GM23248 (cell line): ENCODE data around the gene TTC13. TPM values are rescaled to one million over a fixed set of nuclear protein-coding genes. Genes with fewer than 3 reads are reported as not detected.

Experiments used
- DNase-seq: peaks from one replicate; pipeline ENCODE4 v3.0.0-alpha.2; 2015
- H2AFZ ChIP-seq: fragments of 200-600 bp; sonication (generic); 2 replicates; pipeline ENCODE4 v1.6.1; 2016; ENCODE audit warnings: antibody characterized with exemption
- H3F3A ChIP-seq: fragments of 200-600 bp; sonication (generic); 2 replicates; pipeline ENCODE4 v1.6.1; 2016; ENCODE audit warnings: mild to moderate bottlenecking, antibody characterized with exemption, mixed run types; ENCODE audit not compliant: insufficient read depth
- H3K27ac ChIP-seq: fragments of 200-600 bp; sonication (generic); 2 replicates; pipeline ENCODE4 v1.5.1; 2016; ENCODE audit warnings: mild to moderate bottlenecking
- H3K27me3 ChIP-seq: fragments of 200-600 bp; sonication (generic); replicated peaks from 2 replicates; pipeline ENCODE4 v1.6.1; 2016; ENCODE audit warnings: mild to moderate bottlenecking; ENCODE audit not compliant: insufficient read depth
- H3K36me3 ChIP-seq: fragments of 200-600 bp; sonication (generic); 2 replicates; pipeline ENCODE4 v1.6.1; 2016; ENCODE audit warnings: low read depth, mild to moderate bottlenecking
- H3K4me1 ChIP-seq: fragments of 200-600 bp; sonication (generic); 2 replicates; pipeline ENCODE4 v1.6.1; 2016; ENCODE audit warnings: mild to moderate bottlenecking; ENCODE audit not compliant: insufficient read depth
- H3K4me2 ChIP-seq: fragments of 200-600 bp; sonication (generic); one replicate; pipeline ENCODE4 v1.6.1; 2016; ENCODE audit warnings: mild to moderate bottlenecking; ENCODE audit not compliant: unreplicated experiment
- H3K4me3 ChIP-seq: fragments of 200-600 bp; sonication (generic); 2 replicates; pipeline ENCODE4 v1.5.1; 2016; ENCODE audit warnings: mild to moderate bottlenecking
- H3K79me2 ChIP-seq: fragments of 200-600 bp; sonication (generic); 2 replicates; pipeline ENCODE4 v1.6.1; 2016; ENCODE audit warnings: mild to moderate bottlenecking; ENCODE audit not compliant: insufficient read depth
- H3K9ac ChIP-seq: fragments of 200-600 bp; sonication (generic); 2 replicates; pipeline ENCODE4 v1.6.1; 2016; ENCODE audit warnings: mild to moderate bottlenecking
- H3K9me2 ChIP-seq: fragments of 200-600 bp; sonication (generic); 2 replicates; pipeline ENCODE4 v1.6.1; 2016; ENCODE audit warnings: mixed run types, mild to moderate bottlenecking, moderate library complexity; ENCODE audit not compliant: insufficient read depth
- H3K9me3 ChIP-seq: fragments of 200-600 bp; sonication (generic); one replicate; pipeline ENCODE4 v1.6.1; 2017; ENCODE audit warnings: low read depth
- H4K20me1 ChIP-seq: fragments of 200-600 bp; sonication (generic); 2 replicates; pipeline ENCODE4 v1.6.0; 2016; ENCODE audit not compliant: insufficient read depth
- EZH2 ChIP-seq: fragments of 200-600 bp; sonication (generic); IDR thresholded peaks from 2 replicates; pipeline ENCODE4 v1.6.1; 2018; ENCODE audit warnings: antibody characterized with exemption, mild to moderate bottlenecking; ENCODE audit not compliant: insufficient read depth, poor library complexity, severe bottlenecking
- EZH2phosphoT487 ChIP-seq: fragments of 200-600 bp; sonication (generic); IDR thresholded peaks from 2 replicates; pipeline ENCODE4 v1.6.1; 2018; ENCODE audit warnings: antibody characterized with exemption, moderate library complexity, mild to moderate bottlenecking, low read depth; ENCODE audit not compliant: insufficient read depth
- WGBS, 2 experiments: methylation state at CpG; one replicate each; pipeline ENCODE4 v1.1.6; 2015 to 2017; ENCODE audit warnings: low lambda C conversion rate in 2 of 2, low coverage in 1 of 2; ENCODE audit errors: missing lambda C conversion rate in 2 of 2; 5-methylcytosine and 5-hydroxymethylcytosine counted together
- in situ Hi-C: fragments of 300-500 bp; cut with MboI; formaldehyde crosslinking; loops from 2 replicates; pipeline ENCODE4 v1.15.0; 2020
- polyA plus RNA-seq: library from polyadenylated mRNA; unstranded; fragments of >200 nt; fragmentation: Nextera tagmentation; extraction: Ambion mirVana; gene quantifications from 2 replicates; pipeline ENCODE4 v1.2.1, GENCODE V29; 2016
- total RNA-seq: library from RNA; depleted of rRNA; stranded (reverse); fragments of >200 nt; shearing (Covaris generic); gene quantifications from 2 replicates; pipeline ENCODE4 v1.2.3, GENCODE V29; 2014

Gene TTC13
- total and polyA plus RNA-seq, 2 experiments from 2014 or later: 9.1 to 11.1 TPM

DNA sequence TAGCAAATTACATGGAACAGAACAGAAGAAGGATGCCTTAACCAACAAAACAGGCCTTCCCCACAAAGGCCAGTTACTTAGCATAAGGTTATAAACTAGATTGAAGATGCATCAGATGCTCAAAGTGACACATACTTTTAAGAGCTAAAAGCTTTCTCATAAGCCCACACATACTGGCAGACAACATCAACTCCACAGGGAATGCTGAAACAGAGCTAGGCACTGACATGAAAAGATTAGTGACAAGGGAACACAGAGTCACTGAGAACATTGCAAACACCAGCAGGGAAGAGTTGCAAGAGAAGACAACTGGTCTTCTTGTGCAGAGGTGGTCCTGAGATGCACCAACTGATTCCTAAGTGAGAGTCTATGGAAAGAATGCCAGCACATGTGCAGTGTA, 6.9 kb downstream of the TTC13 start:
- no peak overlapping the region for H3K9ac ChIP-seq
- no peaks in the 10 kb centered on the region for H3K36me3 ChIP-seq
- H3K79me2 ChIP-seq: 0 out of 2 replicates have a peak, but pooled peaks cover 2% of the 10 kb centered on the region
- no peak overlapping the region for H3K27ac ChIP-seq
- peaks cover 5% of the 10 kb centered on the region; the same call in 1 of the 2 replicates for H3F3A ChIP-seq
- in situ Hi-C loops: no loop called here
- no peaks in the 10 kb centered on the region for H3K27me3 ChIP-seq
- peak; percentile 8 for DNase-seq
- H3K9me3 ChIP-seq: no peaks in the 10 kb centered on the region
- H3K9me2 ChIP-seq: peaks cover 4% of the 10 kb centered on the region; the same call in 1 of the 2 replicates
- 0 out of 2 replicates have a peak, but pooled peaks cover 9% of the 10 kb centered on the region for H3K4me1 ChIP-seq
- no peaks in the 10 kb centered on the region for H4K20me1 ChIP-seq
- H2AFZ ChIP-seq: no peak overlapping the region
- no peak overlapping the region for H3K4me2 ChIP-seq
- H3K4me3 ChIP-seq: no peak overlapping the region
- TF ChIP-seq EZH2: no peak
- TF ChIP-seq EZH2phosphoT487: no peak

DNA sequence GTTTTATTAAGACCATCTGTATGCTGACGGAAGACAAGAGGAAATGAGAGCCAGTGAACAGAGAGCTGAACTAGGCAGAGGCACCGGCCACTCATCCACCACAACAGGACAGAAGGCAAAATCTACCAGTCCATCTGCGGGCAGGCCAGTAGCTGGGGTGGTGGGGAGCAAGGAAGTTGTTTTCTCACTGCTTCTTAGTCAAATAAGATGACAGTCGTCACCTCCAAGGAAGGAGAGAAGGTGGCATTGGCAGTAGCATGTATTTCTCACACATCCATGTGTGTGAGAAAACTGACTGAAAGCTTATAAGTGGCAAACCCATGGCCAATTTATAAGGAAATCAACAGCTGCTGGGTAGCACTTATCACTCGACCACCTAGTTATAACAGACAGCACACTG, 8.2 kb downstream of the TTC13 start:
- H3K79me2 ChIP-seq: no peaks in the 10 kb centered on the region
- WGBS, 2 experiments: 78 to 85% methylated on average over 5 of the region's 5 CpGs
- TF ChIP-seq EZH2phosphoT487 (no peak), EZH2 (no peak)

GRCh38 chr1:230966358-230966873, 12.2 kb downstream of the TTC13 start:
- TF ChIP-seq EZH2 (no peak), EZH2phosphoT487 (no peak)
- no peaks in the 10 kb centered on the region for H4K20me1 ChIP-seq
- H3K27me3 ChIP-seq: no peaks in the 10 kb centered on the region
- WGBS, 2 experiments: 94 to 97% methylated on average over 5 of the region's 5 CpGs
- no peaks in the 10 kb centered on the region for H3K79me2 ChIP-seq
- no peak overlapping the region for H3K27ac ChIP-seq
- no peak overlapping the region for H2AFZ ChIP-seq
- no peak overlapping the region for H3K4me3 ChIP-seq
- H3K4me1 ChIP-seq: no peaks in the 10 kb centered on the region
- no peak for DNase-seq
- H3K36me3 ChIP-seq: no peaks in the 10 kb centered on the region
- in situ Hi-C loops: no loop called here
- no peak overlapping the region for H3K4me2 ChIP-seq
- no peaks in the 10 kb centered on the region for H3K9me2 ChIP-seq
- no peaks in the 10 kb centered on the region for H3K9me3 ChIP-seq
- H3F3A ChIP-seq: no peaks in the 10 kb centered on the region
- H3K9ac ChIP-seq: no peak overlapping the region

More for the DNA sequence above, 8.2 kb downstream of the TTC13 start:
- Histone ChIP-seq H3K4me2 (no peak overlapping the region), H4K20me1 (no peaks in the 10 kb centered on the region), H3K9ac (no peak overlapping the region), H3K9me3 (no peaks in the 10 kb centered on the region), H3K27me3 (no peaks in the 10 kb centered on the region), H3F3A (peaks cover 5% of the 10 kb centered on the region; the same call in 1 of the 2 replicates), H3K9me2 (peaks cover 4% of the 10 kb centered on the region; the same call in 1 of the 2 replicates), H3K36me3 (no peaks in the 10 kb centered on the region), H3K4me3 (no peak overlapping the region), H3K27ac (no peak overlapping the region), H2AFZ (no peak overlapping the region), H3K4me1 (0 out of 2 replicates have a peak, but pooled peaks cover 9% of the 10 kb centered on the region)
- in situ Hi-C loops: no loop called here
- no peak for DNase-seq

DNA sequence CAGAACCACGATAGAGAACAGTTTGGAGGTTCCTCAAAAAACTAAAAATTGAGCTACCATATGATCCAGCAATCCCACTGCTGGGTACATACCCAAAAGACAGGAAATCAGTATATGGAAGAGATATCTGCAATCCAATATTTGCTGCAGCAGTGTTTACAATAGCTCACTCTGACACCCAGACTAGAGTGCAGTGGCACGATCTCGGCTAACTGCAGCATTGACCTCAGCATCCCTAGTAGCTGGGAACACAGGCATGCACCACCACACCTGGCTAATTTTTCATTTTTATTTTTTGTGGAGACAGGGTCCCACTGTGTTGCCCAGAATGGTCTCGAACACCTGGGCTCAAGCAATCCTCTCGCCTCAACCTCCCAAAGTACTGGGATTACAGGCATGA, 13.1 kb downstream of the TTC13 start:
- WGBS, 2 experiments: 92 to 94% methylated on average over 5 of the region's 5 CpGs
- H3K79me2 ChIP-seq: no peaks in the 10 kb centered on the region
- H2AFZ ChIP-seq: no peak overlapping the region
- no peak overlapping the region for H3K4me3 ChIP-seq
- no peaks in the 10 kb centered on the region for H3K9me2 ChIP-seq
- no peak for DNase-seq
- no peaks in the 10 kb centered on the region for H3K4me1 ChIP-seq
- no peaks in the 10 kb centered on the region for H3K36me3 ChIP-seq
- in situ Hi-C loops: no loop called here
- no peak for TF ChIP-seq EZH2phosphoT487
- no peak overlapping the region for H3K4me2 ChIP-seq
- H3K27ac ChIP-seq: no peak overlapping the region
- no peaks in the 10 kb centered on the region for H3K27me3 ChIP-seq
- no peaks in the 10 kb centered on the region for H3F3A ChIP-seq
- H3K9me3 ChIP-seq: no peaks in the 10 kb centered on the region
- H3K9ac ChIP-seq: no peak overlapping the region
- H4K20me1 ChIP-seq: no peaks in the 10 kb centered on the region

- no peaks in the 10 kb centered on the region for H3K9me2 ChIP-seq
- no peak overlapping the region for H3K4me2 ChIP-seq
- no peaks in the 10 kb centered on the region for H3K4me1 ChIP-seq
- no peaks in the 10 kb centered on the region for H3K36me3 ChIP-seq
- in situ Hi-C loops: no loop called here
- H3K9ac ChIP-seq: no peak overlapping the region
- H3F3A ChIP-seq: no peaks in the 10 kb centered on the region
- TF ChIP-seq EZH2phosphoT487 (no peak), EZH2 (no peak)
- WGBS, 2 experiments: 22 to 37% methylated on average over 2 of the region's 2 CpGs
- no peaks in the 10 kb centered on the region for H3K79me2 ChIP-seq
- no peak overlapping the region for H3K4me3 ChIP-seq
- H3K9me3 ChIP-seq: no peaks in the 10 kb centered on the region
- no peaks in the 10 kb centered on the region for H4K20me1 ChIP-seq
- DNase-seq: no peak
- no peak overlapping the region for H3K27ac ChIP-seq
- no peaks in the 10 kb centered on the region for H3K27me3 ChIP-seq
- no peak overlapping the region for H2AFZ ChIP-seq
These were observed 13.8 kb downstream of the TTC13 start for GRCh38 chr1:230964896-230965295.
